ENCODE data around the gene EPC1. TPM values are rescaled to one million over a fixed set of nuclear protein-coding genes. Genes with fewer than 3 reads are reported as not detected.
"Not testable (repeated sequence)": the region's sequence is repeated elsewhere in the genome, so short reads cannot be mapped to it uniquely, and the experiment has no call there.

EPC1 gene
- total and polyA plus RNA-seq, 4 donors, result 44.5 to 71.5 (median 51.0) TPM

- Histone ChIP-seq H3K4me1 (ENCODE audit: control insufficient read depth, insufficient read depth, low read length) (no peaks in the 10 kb centered on the region), H3K27me3 (ENCODE audit: control insufficient read depth, insufficient read depth, low read length) (no peaks in the 10 kb centered on the region), H3K9me3 (ENCODE audit: control insufficient read depth, insufficient read depth, low read length) (peaks cover 9% of the 10 kb centered on the region), H3K36me3 (ENCODE audit: control insufficient read depth, insufficient read depth, low read length) (no peaks in the 10 kb centered on the region), H3K4me3 (ENCODE audit: low read depth, low read length) (no peak overlapping the region), H3K27ac (ENCODE audit: low read depth, low read length) (no peak overlapping the region)
- no peak for DNase-seq (ENCODE audit: low read depth in 4 of 6, low spot score in 6 of 6)
- WGBS (ENCODE audit: insufficient coverage), result 97% methylated on average over 8 of the region's 8 CpGs
Observed at GRCh38 chr10:32357056-32357735, 10.2 kb upstream of the EPC1 start.

- WGBS (ENCODE audit: insufficient coverage), result no CpG with 5 or more reads among the region's 1 CpG
- not testable (repeated sequence) for H3K4me1 ChIP-seq (ENCODE audit: control insufficient read depth, insufficient read depth, low read length)
Observed at GRCh38 chr10:32354690-32355089, 7.7 kb upstream of the EPC1 start.

GRCh38 chr10:32350811-32351350, 3.9 kb upstream of the EPC1 start:
- Histone ChIP-seq H3K9me3 (ENCODE audit: control insufficient read depth, insufficient read depth, low read length) (peaks cover 4% of the 10 kb centered on the region), H3K4me1 (ENCODE audit: control insufficient read depth, insufficient read depth, low read length) (peaks cover 14% of the 10 kb centered on the region), H3K36me3 (ENCODE audit: control insufficient read depth, insufficient read depth, low read length) (no peaks in the 10 kb centered on the region), H3K4me3 (ENCODE audit: low read depth, low read length) (no peak overlapping the region), H3K27ac (ENCODE audit: low read depth, low read length) (no peak overlapping the region), H3K27me3 (ENCODE audit: control insufficient read depth, insufficient read depth, low read length) (no peaks in the 10 kb centered on the region)
- 100% methylated on average over 1 of the region's 3 CpGs for WGBS (ENCODE audit: insufficient coverage)
- no peak for DNase-seq (ENCODE audit: low read depth in 4 of 6, low spot score in 6 of 6)

More at GRCh38 chr10:32354690-32355089, 7.7 kb upstream of the EPC1 start:
- not testable (repeated sequence) for DNase-seq (ENCODE audit: low read depth in 4 of 6, low spot score in 6 of 6); H3K4me3 ChIP-seq (ENCODE audit: low read depth, low read length); H3K36me3 ChIP-seq (ENCODE audit: control insufficient read depth, insufficient read depth, low read length); H3K27me3 ChIP-seq (ENCODE audit: control insufficient read depth, insufficient read depth, low read length); H3K9me3 ChIP-seq (ENCODE audit: control insufficient read depth, insufficient read depth, low read length); H3K27ac ChIP-seq (ENCODE audit: low read depth, low read length)

GRCh38 chr10:32349968-32350738, 3.2 kb upstream of the EPC1 start:
- H3K36me3 ChIP-seq (ENCODE audit: control insufficient read depth, insufficient read depth, low read length), result no peaks in the 10 kb centered on the region
- H3K4me1 ChIP-seq (ENCODE audit: control insufficient read depth, insufficient read depth, low read length), result peaks cover 14% of the 10 kb centered on the region
- H3K27ac ChIP-seq (ENCODE audit: low read depth, low read length), result no peak overlapping the region
- 51% methylated on average over 5 of the region's 7 CpGs for WGBS (ENCODE audit: insufficient coverage)
- no peak for DNase-seq (ENCODE audit: low read depth in 4 of 6, low spot score in 6 of 6)
- H3K27me3 ChIP-seq (ENCODE audit: control insufficient read depth, insufficient read depth, low read length), result no peaks in the 10 kb centered on the region
- H3K9me3 ChIP-seq (ENCODE audit: control insufficient read depth, insufficient read depth, low read length), result peaks cover 4% of the 10 kb centered on the region
- H3K4me3 ChIP-seq (ENCODE audit: low read depth, low read length), result no peak overlapping the region

DNA sequence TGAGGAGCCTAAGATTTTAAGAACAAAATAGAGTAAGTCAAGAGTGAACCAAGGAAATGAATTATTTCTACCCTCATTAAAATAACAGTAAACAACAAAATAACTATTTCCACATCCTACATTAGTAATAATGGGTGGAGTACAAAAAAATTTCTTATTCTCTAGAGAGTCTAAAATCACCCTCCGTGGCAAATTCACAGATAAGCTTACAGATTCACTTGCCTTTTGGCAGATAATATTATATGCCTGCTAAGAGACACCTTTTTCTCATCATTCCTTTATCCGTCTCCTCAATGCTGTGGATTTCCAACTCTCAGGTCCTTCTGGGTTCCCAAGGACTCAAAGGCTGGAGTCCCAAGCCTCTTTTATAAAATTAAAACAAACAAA, 2.2 kb upstream of the EPC1 start:
- 87% methylated on average over 2 of the region's 2 CpGs for WGBS (ENCODE audit: insufficient coverage)
- Histone ChIP-seq H3K27ac (ENCODE audit: low read depth, low read length) (no peak overlapping the region), H3K27me3 (ENCODE audit: control insufficient read depth, insufficient read depth, low read length) (no peaks in the 10 kb centered on the region), H3K4me1 (ENCODE audit: control insufficient read depth, insufficient read depth, low read length) (peaks cover 19% of the 10 kb centered on the region), H3K9me3 (ENCODE audit: control insufficient read depth, insufficient read depth, low read length) (no peaks in the 10 kb centered on the region), H3K36me3 (ENCODE audit: control insufficient read depth, insufficient read depth, low read length) (peaks cover 4% of the 10 kb centered on the region), H3K4me3 (ENCODE audit: low read depth, low read length) (no peak overlapping the region)
- DNase-seq (ENCODE audit: low read depth in 4 of 6, low spot score in 6 of 6), result no peak

- Histone ChIP-seq H3K9me3 (ENCODE audit: control insufficient read depth, insufficient read depth, low read length) (no peaks in the 10 kb centered on the region), H3K36me3 (ENCODE audit: control insufficient read depth, insufficient read depth, low read length) (peaks cover 5% of the 10 kb centered on the region), H3K4me1 (ENCODE audit: control insufficient read depth, insufficient read depth, low read length) (peaks cover 19% of the 10 kb centered on the region), H3K27ac (ENCODE audit: low read depth, low read length) (no peak overlapping the region), H3K27me3 (ENCODE audit: control insufficient read depth, insufficient read depth, low read length) (no peaks in the 10 kb centered on the region), H3K4me3 (ENCODE audit: low read depth, low read length) (no peak overlapping the region)
- WGBS (ENCODE audit: insufficient coverage), result 70% methylated on average over 8 of the region's 18 CpGs
- no peak for DNase-seq (ENCODE audit: low read depth in 4 of 6, low spot score in 6 of 6)
Observed at GRCh38 chr10:32348297-32349198, 1.6 kb upstream of the EPC1 start.

GRCh38 chr10:32347363-32348022, 535 bp upstream of the EPC1 start:
- Histone ChIP-seq H3K9me3 (ENCODE audit: control insufficient read depth, insufficient read depth, low read length) (no peaks in the 10 kb centered on the region), H3K4me3 (ENCODE audit: low read depth, low read length) (peak overlapping the region; percentile 98), H3K27me3 (ENCODE audit: control insufficient read depth, insufficient read depth, low read length) (no peaks in the 10 kb centered on the region), H3K36me3 (ENCODE audit: control insufficient read depth, insufficient read depth, low read length) (peaks cover 7% of the 10 kb centered on the region), H3K27ac (ENCODE audit: low read depth, low read length) (peak overlapping the region; percentile 88), H3K4me1 (ENCODE audit: control insufficient read depth, insufficient read depth, low read length) (peaks cover 23% of the 10 kb centered on the region)
- under 1% methylated on average over 42 of the region's 49 CpGs for WGBS (ENCODE audit: insufficient coverage)
- no peak for DNase-seq (ENCODE audit: low read depth in 4 of 6, low spot score in 6 of 6)

DNA sequence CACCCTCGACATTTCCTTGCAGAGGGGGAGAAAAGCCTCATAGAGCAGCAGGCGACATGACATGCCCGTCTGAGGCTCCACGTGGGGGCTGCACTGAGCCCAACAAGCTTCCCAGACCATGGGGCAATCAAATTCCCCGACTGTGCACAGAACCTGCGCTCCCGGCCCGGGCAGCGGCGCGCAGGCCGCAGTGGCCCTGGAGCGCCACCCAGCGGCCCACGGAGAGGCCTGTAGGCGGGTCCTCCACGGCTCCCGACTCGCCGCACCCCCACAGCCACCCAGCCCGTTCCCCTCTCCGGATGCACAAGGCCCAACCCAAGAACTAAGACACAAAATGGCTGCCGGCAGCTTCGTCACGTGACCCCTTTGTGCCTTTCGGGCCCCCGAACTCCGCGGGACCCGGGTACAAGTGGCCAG, 816 bp downstream of the EPC1 start:
- H3K9me3 ChIP-seq (ENCODE audit: control insufficient read depth, insufficient read depth, low read length), result no peaks in the 10 kb centered on the region
- H3K4me3 ChIP-seq (ENCODE audit: low read depth, low read length), result peak overlapping the region; percentile 98
- peak; percentile 81 to 98 (median 92) for DNase-seq (ENCODE audit: low read depth in 4 of 6, low spot score in 6 of 6)
- H3K4me1 ChIP-seq (ENCODE audit: control insufficient read depth, insufficient read depth, low read length), result peaks cover 19% of the 10 kb centered on the region
- peak overlapping the region; percentile 100 for H3K27ac ChIP-seq (ENCODE audit: low read depth, low read length)
- peaks cover 7% of the 10 kb centered on the region for H3K36me3 ChIP-seq (ENCODE audit: control insufficient read depth, insufficient read depth, low read length)
- H3K27me3 ChIP-seq (ENCODE audit: control insufficient read depth, insufficient read depth, low read length), result no peaks in the 10 kb centered on the region
- under 1% methylated on average over 30 of the region's 30 CpGs for WGBS (ENCODE audit: insufficient coverage)

- Histone ChIP-seq H3K9me3 (ENCODE audit: control insufficient read depth, insufficient read depth, low read length) (no peaks in the 10 kb centered on the region), H3K27ac (ENCODE audit: low read depth, low read length) (no peak overlapping the region), H3K36me3 (ENCODE audit: control insufficient read depth, insufficient read depth, low read length) (peaks cover 7% of the 10 kb centered on the region), H3K4me1 (ENCODE audit: control insufficient read depth, insufficient read depth, low read length) (peaks cover 9% of the 10 kb centered on the region), H3K4me3 (ENCODE audit: low read depth, low read length) (no peak overlapping the region), H3K27me3 (ENCODE audit: control insufficient read depth, insufficient read depth, low read length) (no peaks in the 10 kb centered on the region)
- no CpG with 5 or more reads among the region's 1 CpG for WGBS (ENCODE audit: insufficient coverage)
- no peak for DNase-seq (ENCODE audit: low read depth in 4 of 6, low spot score in 6 of 6)
Observed at GRCh38 chr10:32341596-32341995, 5.4 kb downstream of the EPC1 start.
